IMR-90 (cell line): ENCODE results near the gene GALNT16. TPM values are rescaled to one million over a fixed set of nuclear protein-coding genes. Genes with fewer than 3 reads are reported as not detected.

Experiments
- ATAC-seq: fragments of 200-7000 bp; cut with Tn5 transposase; 2 replicates; pipeline ENCODE4 v1.9.1; 2020; ENCODE audit warnings: low read depth, mild to moderate bottlenecking, moderate library complexity
- BruUV-seq: library from RNA; stranded (reverse); fragments of 400-500 nt; replicated peaks from 2 replicates; lab custom pipeline; 2021; lab: Mats Ljungman, UMichigan
- CTCF ChIA-PET: fragments of 300-600 bp; formaldehyde crosslinking; extraction: SDS; loops from one replicate; lab custom pipeline; 2021; ENCODE audit warnings: antibody characterized with exemption; lab: Yijun Ruan, JAX
- POLR2A ChIA-PET: fragments of 300-600 bp; sonication (Branson Sonifier 250); formaldehyde crosslinking; loops from one replicate; lab custom pipeline; 2022; ENCODE audit warnings: antibody characterized with exemption; ENCODE audit not compliant: unreplicated experiment; lab: Charles Lee
- DNase-seq: peaks from one replicate; pipeline ENCODE4 v3.0.0; 2013
- H2AFZ ChIP-seq: replicated peaks from 2 replicates; pipeline ENCODE3; 2013; ENCODE audit warnings: low read length, mild to moderate bottlenecking; ENCODE audit not compliant: poor library complexity
- H2AK5ac ChIP-seq: 2 replicates; pipeline ENCODE4 v1.6.1; 2013; ENCODE audit warnings: low read depth, low read length, inconsistent platforms
- H2AK9ac ChIP-seq: replicated peaks from 2 replicates; pipeline ENCODE3; 2013; ENCODE audit warnings: mild to moderate bottlenecking, low read depth, low read length, moderate library complexity; ENCODE audit not compliant: poor library complexity
- H2BK120ac ChIP-seq: 2 replicates; pipeline ENCODE4 v1.6.1; 2013; ENCODE audit warnings: low read depth, low read length, inconsistent platforms
- H2BK15ac ChIP-seq: 3 replicates; pipeline ENCODE4 v1.6.1; 2013; ENCODE audit warnings: low read depth, low read length, inconsistent platforms
- H2BK20ac ChIP-seq: 2 replicates; pipeline ENCODE4 v1.6.1; 2013; ENCODE audit warnings: low read depth, mild to moderate bottlenecking, inconsistent platforms, low read length, moderate library complexity
- H2BK5ac ChIP-seq: 2 replicates; pipeline ENCODE4 v1.6.1; 2013; ENCODE audit warnings: mild to moderate bottlenecking, low read depth, low read length, inconsistent platforms; ENCODE audit not compliant: poor library complexity, severe bottlenecking
- H3K14ac ChIP-seq: replicated peaks from 2 replicates; pipeline ENCODE4 v1.6.1; 2013; ENCODE audit warnings: low read depth, low read length, inconsistent platforms
- H3K18ac ChIP-seq: 2 replicates; pipeline ENCODE4 v1.6.1; 2013; ENCODE audit warnings: low read depth, low read length, control low read depth
- H3K23ac ChIP-seq: 2 replicates; pipeline ENCODE4 v1.6.1; 2013; ENCODE audit warnings: low read depth, low read length, inconsistent platforms
- H3K27ac ChIP-seq: 2 replicates; pipeline ENCODE4 v1.5.1; 2013; ENCODE audit warnings: mild to moderate bottlenecking, control low read depth, low read length; ENCODE audit not compliant: insufficient read depth
- H3K27me3 ChIP-seq: 2 replicates; pipeline ENCODE4 v1.6.1; 2013; ENCODE audit warnings: low read length; ENCODE audit not compliant: control insufficient read depth, insufficient read depth
- H3K36me3 ChIP-seq: 2 replicates; pipeline ENCODE4 v1.6.1; 2013; ENCODE audit warnings: low read length, mixed read lengths; ENCODE audit not compliant: control insufficient read depth, insufficient read depth
- H3K4ac ChIP-seq: 2 replicates; pipeline ENCODE4 v1.6.1; 2013; ENCODE audit warnings: low read depth, low read length, inconsistent platforms
- H3K4me1 ChIP-seq: 2 replicates; pipeline ENCODE4 v1.6.1; 2013; ENCODE audit warnings: low read length, mixed read lengths; ENCODE audit not compliant: control insufficient read depth, insufficient read depth
- H3K4me2 ChIP-seq: 2 replicates; pipeline ENCODE4 v1.6.1; 2013; ENCODE audit warnings: low read depth, mild to moderate bottlenecking, control low read depth, low read length, moderate library complexity
- H3K4me3 ChIP-seq: 2 replicates; pipeline ENCODE4 v1.5.1; 2013; ENCODE audit warnings: low read depth, mild to moderate bottlenecking, control low read depth, low read length, moderate library complexity; ENCODE audit not compliant: insufficient read depth
- H3K56ac ChIP-seq: 2 replicates; pipeline ENCODE4 v1.6.1; 2013; ENCODE audit warnings: low read length, inconsistent platforms; ENCODE audit not compliant: insufficient read depth; ENCODE audit errors: extremely low read depth
- H3K79me1 ChIP-seq, 2 experiments: 2 replicates each; pipeline ENCODE4 v1.6.1; 2013; ENCODE audit warnings: low read length in 2 of 2, inconsistent platforms in 1 of 2, low read depth in 1 of 2
- H3K9ac ChIP-seq: 2 replicates; pipeline ENCODE4 v1.6.1; 2013; ENCODE audit warnings: low read depth, low read length, control low read depth
- H3K9me1 ChIP-seq: 2 replicates; pipeline ENCODE4 v1.6.1; 2013; ENCODE audit warnings: low read length, inconsistent platforms; ENCODE audit not compliant: insufficient read depth
- H3K9me3 ChIP-seq: 2 replicates; pipeline ENCODE4 v1.6.1; 2013; ENCODE audit warnings: low read length; ENCODE audit not compliant: control insufficient read depth, insufficient read depth
- H4K20me1 ChIP-seq: 2 replicates; pipeline ENCODE4 v1.6.1; 2013; ENCODE audit warnings: low read length, inconsistent platforms; ENCODE audit not compliant: insufficient read depth
- H4K5ac ChIP-seq: 2 replicates; pipeline ENCODE4 v1.6.1; 2013; ENCODE audit warnings: mild to moderate bottlenecking, low read depth, low read length, control low read depth
- H4K8ac ChIP-seq, 2 experiments: 2 replicates each; pipeline ENCODE4 v1.6.1; 2013; ENCODE audit warnings: low read depth in 2 of 2, low read length in 2 of 2, control low read depth in 1 of 2, inconsistent platforms in 1 of 2
- H4K91ac ChIP-seq: 2 replicates; pipeline ENCODE4 v1.6.1; 2013; ENCODE audit warnings: low read depth, low read length, inconsistent platforms; ENCODE audit not compliant: insufficient read depth
- MXI1 ChIP-seq: IDR thresholded peaks from 2 replicates; pipeline ENCODE4 v1.6.1; 2012; ENCODE audit warnings: low read depth, mild to moderate bottlenecking, low read length, moderate library complexity, borderline replicate concordance
- POLR2A ChIP-seq: IDR thresholded peaks from 2 replicates; pipeline ENCODE4 v1.6.1; 2012; ENCODE audit warnings: mild to moderate bottlenecking, low read depth, low read length
- RCOR1 ChIP-seq: IDR thresholded peaks from 2 replicates; pipeline ENCODE4 v1.6.1; 2012; ENCODE audit warnings: mild to moderate bottlenecking, low read length, improper control_type of control experiment; ENCODE audit not compliant: insufficient replicate concordance
- WGBS, 2 experiments: methylation state at CpG; one replicate each; pipeline versions ENCODE4 v1.1.5 to v1.1.7; 2013; ENCODE audit warnings: missing lambda C conversion rate in 2 of 2; ENCODE audit not compliant: insufficient read length in 1 of 2; ENCODE audit errors: extremely low coverage in 2 of 2; 5-methylcytosine and 5-hydroxymethylcytosine counted together
- dilution Hi-C: fragments of 300-500 bp; cut with HindIII; formaldehyde crosslinking; loops from one replicate; pipeline ENCODE4 v1.14.3; 2018; ENCODE audit warnings: low sequenced_read_pairs; ENCODE audit not compliant: unreplicated experiment
- in situ Hi-C: fragments of 300-500 bp; cut with MboI; formaldehyde crosslinking; loops from 3 replicates; pipeline ENCODE4 v1.14.3; 2019; ENCODE audit warnings: low sequenced_read_pairs, inconsistent platforms, mixed read lengths
- intact Hi-C: fragments of 100-400 bp; cut with micrococcal nuclease; formaldehyde crosslinking; loops from 2 replicates; pipeline ENCODE4 v1.10.0; 2022
- polyA plus RNA-seq, 3 experiments: library from polyadenylated mRNA; depleted of rRNA; stranded (reverse); fragments of >200 nt; gene quantifications; 2 replicates each; pipeline ENCODE4 v1.2.3, GENCODE V29; 2012; ENCODE audit warnings: low replicate concordance in 1 of 3
- total RNA-seq: library from RNA; depleted of rRNA; stranded (reverse); fragments of >200 nt; gene quantifications from 2 replicates; pipeline ENCODE4 v1.2.3, GENCODE V29; 2012
- TF ChIP-seq, protein P1 (sequence below): fragments of 150-350 bp; IDR thresholded peaks from 2 replicates; pipeline ENCODE4 v1.6.1; 2016; ENCODE audit warnings: low read depth, mild to moderate bottlenecking, low read length, moderate library complexity, borderline replicate concordance

GALNT16 gene
- total and polyA plus RNA-seq, 2 of the 4 experiments (the other 2 are of a cell fraction), result 0.36 to 1.5 TPM

DNA sequence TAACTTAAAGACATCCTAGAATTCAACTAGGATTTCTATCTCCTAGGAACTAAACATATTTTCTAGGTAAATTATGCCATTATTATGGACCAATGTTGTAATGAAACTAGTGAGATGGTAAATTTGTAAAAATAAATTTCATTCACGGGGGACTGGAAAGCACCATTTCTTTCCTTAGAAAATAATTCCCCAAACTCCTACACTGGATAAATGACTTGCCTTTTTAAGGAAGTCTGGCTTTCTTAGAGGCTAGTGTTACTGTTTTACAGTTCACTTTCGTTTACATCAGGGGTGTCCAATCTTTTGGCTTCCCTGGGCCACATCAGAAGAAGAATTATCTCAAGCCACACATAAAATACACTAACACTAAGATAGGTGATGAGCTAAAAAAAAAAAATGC lies 141.9 kb downstream of the GALNT16 start:
- no peak overlapping the region for H2BK120ac ChIP-seq
- H3K27ac ChIP-seq, result no peak overlapping the region
- no peaks in the 10 kb centered on the region for H3K27me3 ChIP-seq
- ATAC-seq, result no peak
- H3K4me1 ChIP-seq, result peaks cover 1% of the 10 kb centered on the region; the same call in 1 of the 2 replicates
- H3K4ac ChIP-seq, result no peak overlapping the region
- H2BK5ac ChIP-seq, result no peak overlapping the region
- H4K20me1 ChIP-seq, result peaks cover 29% of the 10 kb centered on the region
- no peak overlapping the region for H2AK5ac ChIP-seq
- H3K14ac ChIP-seq, result no peak overlapping the region
- POLR2A ChIA-PET, result no interaction called here
- no peak overlapping the region for H3K9ac ChIP-seq
- dilution Hi-C loops (no loop called here), intact Hi-C loops (no loop called here), in situ Hi-C loops (no loop called here)
- H4K5ac ChIP-seq, result no peak overlapping the region
- no CpG with 5 or more reads among the region's 2 CpGs for WGBS, 2 experiments
- no peak overlapping the region for H4K8ac ChIP-seq
- BruUV-seq, result no TSS peak
- no peak overlapping the region for H3K56ac ChIP-seq
- no peak overlapping the region for H2AK9ac ChIP-seq
- CTCF ChIA-PET, result no interaction called here
- no peak overlapping the region for H3K18ac ChIP-seq
- peaks cover 2% of the 10 kb centered on the region; the same call in 1 of the 2 replicates for H3K36me3 ChIP-seq
- peak overlapping the region; percentile 24 for H3K4me2 ChIP-seq
- no peak overlapping the region for H2BK20ac ChIP-seq
- H3K79me1 ChIP-seq, result peaks cover 27 to 68% of the 10 kb centered on the region in 2 experiments
- H3K9me3 ChIP-seq, result no peaks in the 10 kb centered on the region
- H2BK15ac ChIP-seq, result no peak overlapping the region
- TF ChIP-seq POLR2A, result no peak
- TF ChIP-seq, protein P1, sequence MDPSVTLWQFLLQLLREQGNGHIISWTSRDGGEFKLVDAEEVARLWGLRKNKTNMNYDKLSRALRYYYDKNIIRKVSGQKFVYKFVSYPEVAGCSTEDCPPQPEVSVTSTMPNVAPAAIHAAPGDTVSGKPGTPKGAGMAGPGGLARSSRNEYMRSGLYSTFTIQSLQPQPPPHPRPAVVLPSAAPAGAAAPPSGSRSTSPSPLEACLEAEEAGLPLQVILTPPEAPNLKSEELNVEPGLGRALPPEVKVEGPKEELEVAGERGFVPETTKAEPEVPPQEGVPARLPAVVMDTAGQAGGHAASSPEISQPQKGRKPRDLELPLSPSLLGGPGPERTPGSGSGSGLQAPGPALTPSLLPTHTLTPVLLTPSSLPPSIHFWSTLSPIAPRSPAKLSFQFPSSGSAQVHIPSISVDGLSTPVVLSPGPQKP, result no peak
- no peak for TF ChIP-seq MXI1
- TF ChIP-seq RCOR1, result no peak
- no peak overlapping the region for H4K91ac ChIP-seq
- H3K23ac ChIP-seq, result no peak overlapping the region
- H3K4me3 ChIP-seq, result no peak overlapping the region
- H2AFZ ChIP-seq, result no peak overlapping the region
- H3K9me1 ChIP-seq, result peaks cover 9% of the 10 kb centered on the region
- no peak for DNase-seq
